Germinal center (tissue), 1 donor: ENCODE results near the gene NEK10.
"Not testable (repeated sequence)": the region's sequence is repeated elsewhere in the genome, so short reads cannot be mapped to it uniquely, and the experiment has no call there.

Experiments used
- DNase-seq: peaks from one replicate; pipeline ENCODE4 v3.0.0; 2012; ENCODE audit warnings: mixed read lengths, low spot score

NEK10 gene

GRCh38 chr3:27349832-27350231 is 19.4 kb downstream of the NEK10 start:
- no peak for DNase-seq

- no peak for DNase-seq
Measured at GRCh38 chr3:27345959-27346865, 23.0 kb downstream of the NEK10 start.

GRCh38 chr3:27345493-27345892 is 23.7 kb downstream of the NEK10 start:
- DNase-seq, result no peak

- no peak for DNase-seq
Measured at GRCh38 chr3:27345045-27345444, 24.1 kb downstream of the NEK10 start.

- DNase-seq, result no peak
Measured at GRCh38 chr3:27344192-27344591, 25.0 kb downstream of the NEK10 start.

GRCh38 chr3:27342267-27342666 is 26.9 kb downstream of the NEK10 start:
- DNase-seq, result no peak

- DNase-seq, result no peak
Measured at GRCh38 chr3:27340534-27340933, 28.6 kb downstream of the NEK10 start.

- no peak for DNase-seq
Measured at GRCh38 chr3:27335571-27335970, 33.6 kb downstream of the NEK10 start.

- no peak for DNase-seq
Measured at GRCh38 chr3:27333843-27334242, 35.3 kb downstream of the NEK10 start.

- DNase-seq, result not testable (repeated sequence)
Measured at GRCh38 chr3:27328982-27329762, 40.0 kb downstream of the NEK10 start.

GRCh38 chr3:27326629-27327545 is 42.3 kb downstream of the NEK10 start:
- no peak for DNase-seq

- DNase-seq, result no peak
Measured at GRCh38 chr3:27326202-27326601, 43.0 kb downstream of the NEK10 start.

- peak; percentile 13 for DNase-seq
Measured at GRCh38 chr3:27325419-27325818, 43.8 kb downstream of the NEK10 start.

GRCh38 chr3:27324686-27325085 is 44.5 kb downstream of the NEK10 start:
- DNase-seq, result no peak

GRCh38 chr3:27323087-27323570 is 46.1 kb downstream of the NEK10 start:
- DNase-seq, result no peak

- DNase-seq, result no peak
Measured at GRCh38 chr3:27322634-27323033, 46.5 kb downstream of the NEK10 start.

- no peak for DNase-seq
Measured at GRCh38 chr3:27319847-27320526, 49.2 kb downstream of the NEK10 start.

GRCh38 chr3:27319304-27319703 is 49.9 kb downstream of the NEK10 start:
- DNase-seq, result no peak

GRCh38 chr3:27317096-27317495 is 52.1 kb downstream of the NEK10 start:
- DNase-seq, result no peak

- no peak for DNase-seq
Measured at GRCh38 chr3:27315003-27315402, 54.2 kb downstream of the NEK10 start.

- peak; percentile 41 for DNase-seq
Measured at GRCh38 chr3:27312044-27312668, 57.0 kb downstream of the NEK10 start.
